HEK293T (cell line): ENCODE data around the gene PLXNB3.

ENCODE experiments used
- BHLHE40 ChIP-seq: fragments of 450-650 bp; IDR thresholded peaks from 2 replicates; pipeline ENCODE4 v1.6.1; 2016; ENCODE audit warnings: mild to moderate bottlenecking, moderate library complexity, borderline replicate concordance
- FOXK2 ChIP-seq: fragments of 450-650 bp; IDR thresholded peaks from 2 replicates; pipeline ENCODE4 v1.6.1; 2016; ENCODE audit warnings: mild to moderate bottlenecking
- FOXM1 ChIP-seq: fragments of 450-650 bp; IDR thresholded peaks from 2 replicates; pipeline ENCODE4 v1.6.1; 2017; ENCODE audit warnings: mild to moderate bottlenecking, borderline replicate concordance
- HDGF ChIP-seq: fragments of 450-650 bp; IDR thresholded peaks from 2 replicates; pipeline ENCODE4 v1.6.1; 2017; ENCODE audit warnings: antibody characterized with exemption, borderline replicate concordance
- L3MBTL2 ChIP-seq: fragments of 450-650 bp; conservative IDR thresholded peaks from 2 replicates; pipeline ENCODE4 v1.6.1; 2016; ENCODE audit warnings: mild to moderate bottlenecking
- SUZ12 ChIP-seq: fragments of 450-650 bp; IDR thresholded peaks from 2 replicates; pipeline ENCODE4 v1.6.1; 2016; ENCODE audit warnings: mild to moderate bottlenecking
- ZNF384 ChIP-seq: fragments of 450-650 bp; IDR thresholded peaks from 2 replicates; pipeline ENCODE4 v1.6.1; 2016

GRCh38 chrX:153800746-153801145 lies 36.7 kb downstream of the PLXNB3 start:
- TF ChIP-seq FOXM1 (no peak), L3MBTL2 (no peak), SUZ12 (no peak), FOXK2 (no peak), HDGF (no peak), ZNF384 (no peak), BHLHE40 (no peak)
